Right lobe of liver (tissue), 4 donors: Measurements from ENCODE around the gene PDE1C.

ENCODE experiments used
- POLR2A ChIP-seq: fragments of 450-650 bp; IDR thresholded peaks from one replicate; pipeline ENCODE4 v1.6.1; 2017; ENCODE audit warnings: antibody characterized with exemption, mild to moderate bottlenecking
- TF ChIP-seq, protein P1 (sequence below), 4 donors: fragments of 200-600 bp in 3 of 4; fragments of 450-650 bp in 1 of 4; IDR thresholded peaks; one replicate each; pipeline versions ENCODE4 v1.5.1 to v1.8.0; 2016 to 2022; ENCODE audit warnings: antibody characterized with exemption in 4 of 4, mild to moderate bottlenecking in 2 of 4
- donor health status: DM: no; HTN: no; CAD: no.
- donor health status: DM: no; HTN: no; CAD: no.
- donor health status: DM: no; HTN: yes; CAD: no.

DNA sequence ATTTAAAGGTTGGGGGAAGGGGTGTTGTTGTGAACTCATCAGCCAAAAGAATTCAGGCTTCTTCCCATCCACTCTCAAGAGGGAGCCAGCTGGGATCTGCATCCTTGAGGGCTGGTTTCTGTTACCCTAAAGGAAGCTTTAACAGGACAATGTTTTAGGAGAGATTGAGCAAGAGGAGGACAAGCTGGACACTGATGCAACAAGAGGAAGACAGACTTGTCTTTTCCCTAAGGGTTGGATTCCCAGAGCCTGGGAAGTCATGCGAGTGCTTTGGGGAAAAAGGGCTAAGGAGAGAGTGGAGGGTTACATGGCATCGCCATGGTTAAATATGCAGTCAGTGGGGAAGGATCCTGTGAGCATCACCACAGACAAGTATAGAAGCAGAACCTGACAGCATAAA, 47.6 kb upstream of the PDE1C start:
- TF ChIP-seq, protein P1, sequence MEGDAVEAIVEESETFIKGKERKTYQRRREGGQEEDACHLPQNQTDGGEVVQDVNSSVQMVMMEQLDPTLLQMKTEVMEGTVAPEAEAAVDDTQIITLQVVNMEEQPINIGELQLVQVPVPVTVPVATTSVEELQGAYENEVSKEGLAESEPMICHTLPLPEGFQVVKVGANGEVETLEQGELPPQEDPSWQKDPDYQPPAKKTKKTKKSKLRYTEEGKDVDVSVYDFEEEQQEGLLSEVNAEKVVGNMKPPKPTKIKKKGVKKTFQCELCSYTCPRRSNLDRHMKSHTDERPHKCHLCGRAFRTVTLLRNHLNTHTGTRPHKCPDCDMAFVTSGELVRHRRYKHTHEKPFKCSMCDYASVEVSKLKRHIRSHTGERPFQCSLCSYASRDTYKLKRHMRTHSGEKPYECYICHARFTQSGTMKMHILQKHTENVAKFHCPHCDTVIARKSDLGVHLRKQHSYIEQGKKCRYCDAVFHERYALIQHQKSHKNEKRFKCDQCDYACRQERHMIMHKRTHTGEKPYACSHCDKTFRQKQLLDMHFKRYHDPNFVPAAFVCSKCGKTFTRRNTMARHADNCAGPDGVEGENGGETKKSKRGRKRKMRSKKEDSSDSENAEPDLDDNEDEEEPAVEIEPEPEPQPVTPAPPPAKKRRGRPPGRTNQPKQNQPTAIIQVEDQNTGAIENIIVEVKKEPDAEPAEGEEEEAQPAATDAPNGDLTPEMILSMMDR (IDR thresholded peaks at IDR 0.05), result no peak
- TF ChIP-seq POLR2A, result no peak
